Astrocyte of the hippocampus (primary cell): ENCODE measurements around the gene TPRA1.
"Not testable (repeated sequence)": the region's sequence is repeated elsewhere in the genome, so short reads cannot be mapped to it uniquely, and the experiment has no call there.

Experiments used
- DNase-seq: peaks from one replicate; pipeline ENCODE4 v3.0.0; 2011; ENCODE audit warnings: low read depth, low spot score

TPRA1 gene

GRCh38 chr3:127616836-127617605, 26.5 kb upstream of the TPRA1 start:
- DNase-seq = no peak

- peak; percentile 29 for DNase-seq
Observed at GRCh38 chr3:127615631-127616305, 25.2 kb upstream of the TPRA1 start.

GRCh38 chr3:127614928-127615589, 24.5 kb upstream of the TPRA1 start:
- DNase-seq = no peak

GRCh38 chr3:127613406-127613805, 22.9 kb upstream of the TPRA1 start:
- peak; percentile 61 for DNase-seq

- peak; percentile 86 for DNase-seq
Observed at GRCh38 chr3:127612966-127613365, 22.4 kb upstream of the TPRA1 start.

- DNase-seq = no peak
Observed at GRCh38 chr3:127611251-127611650, 20.7 kb upstream of the TPRA1 start.

- DNase-seq = peak; percentile 37
Observed at GRCh38 chr3:127610105-127610504, 19.6 kb upstream of the TPRA1 start.

- DNase-seq = no peak
Observed at GRCh38 chr3:127608362-127608718, 17.8 kb upstream of the TPRA1 start.

- DNase-seq = no peak
Observed at GRCh38 chr3:127607675-127608361, 17.3 kb upstream of the TPRA1 start.

GRCh38 chr3:127606981-127607595, 16.6 kb upstream of the TPRA1 start:
- DNase-seq = no peak

- no peak for DNase-seq
Observed at GRCh38 chr3:127606086-127606805, 15.7 kb upstream of the TPRA1 start.

GRCh38 chr3:127605547-127605946, 15.0 kb upstream of the TPRA1 start:
- DNase-seq = not testable (repeated sequence)

GRCh38 chr3:127604546-127605165, 14.1 kb upstream of the TPRA1 start:
- DNase-seq = no peak

- no peak for DNase-seq
Observed at GRCh38 chr3:127604035-127604434, 13.5 kb upstream of the TPRA1 start.

GRCh38 chr3:127600749-127601456, 10.4 kb upstream of the TPRA1 start:
- DNase-seq = no peak

- DNase-seq = no peak
Observed at GRCh38 chr3:127598841-127599570, 8.5 kb upstream of the TPRA1 start.

GRCh38 chr3:127597020-127597771, 6.7 kb upstream of the TPRA1 start:
- DNase-seq = no peak

- DNase-seq = no peak
Observed at GRCh38 chr3:127595303-127595702, 4.8 kb upstream of the TPRA1 start.

GRCh38 chr3:127593178-127593577, 2.6 kb upstream of the TPRA1 start:
- no peak for DNase-seq
